OCI-LY7 (cell line): ENCODE measurements around the gene CPNE2. TPM values are rescaled to one million over a fixed set of nuclear protein-coding genes. Genes with fewer than 3 reads are reported as not detected.
"Not testable (repeated sequence)": the region's sequence is repeated elsewhere in the genome, so short reads cannot be mapped to it uniquely, and the experiment has no call there.

Experiments used
- BruUV-seq: library from RNA; stranded (reverse); fragments of 400-500 nt; replicated peaks from 2 replicates; lab custom pipeline; 2021; lab: Mats Ljungman, UMichigan
- CTCF ChIA-PET: fragments of 300-600 bp; sonication (Branson Sonifier 250); formaldehyde crosslinking; loops from one replicate; lab custom pipeline; 2022; ENCODE audit warnings: antibody characterized with exemption; ENCODE audit not compliant: unreplicated experiment; lab: Charles Lee
- POLR2A ChIA-PET: fragments of 300-600 bp; sonication (Branson Sonifier 250); formaldehyde crosslinking; loops from one replicate; lab custom pipeline; 2022; ENCODE audit warnings: antibody characterized with exemption; lab: Charles Lee
- DNase-seq: peaks from one replicate; pipeline ENCODE4 v3.0.0-alpha.2; 2015; ENCODE audit warnings: low spot score
- H2AFZ ChIP-seq: fragments of 200-600 bp; sonication (generic), shearing (Covaris generic); 2 replicates; pipeline ENCODE4 v1.6.1; 2014; ENCODE audit warnings: mild to moderate bottlenecking, antibody characterized with exemption, low read length, moderate library complexity
- H3K27ac ChIP-seq: fragments of 200-600 bp; sonication (generic); 2 replicates; pipeline ENCODE4 v1.5.1; 2014; ENCODE audit warnings: mixed run types, low read depth, mild to moderate bottlenecking, moderate library complexity, low read length, inconsistent platforms; ENCODE audit not compliant: poor library complexity, severe bottlenecking
- H3K36me3 ChIP-seq: fragments of 200-600 bp; sonication (generic); 2 replicates; pipeline ENCODE4 v1.6.1; 2014; ENCODE audit warnings: mild to moderate bottlenecking, antibody characterized with exemption, low read length, moderate library complexity, mixed read lengths; ENCODE audit not compliant: insufficient read depth
- H3K4me1 ChIP-seq: fragments of 200-600 bp; sonication (generic); 2 replicates; pipeline ENCODE4 v1.5.1; 2014; ENCODE audit warnings: mild to moderate bottlenecking, low read length; ENCODE audit not compliant: insufficient read depth, poor library complexity, severe bottlenecking
- H3K4me2 ChIP-seq: fragments of 200-600 bp; sonication (generic); 2 replicates; pipeline ENCODE4 v1.6.1; 2014; ENCODE audit warnings: mild to moderate bottlenecking, low read length
- H3K4me3 ChIP-seq: fragments of 200-600 bp; sonication (generic); 2 replicates; pipeline ENCODE4 v1.5.1; 2014; ENCODE audit warnings: mild to moderate bottlenecking, low read depth, low read length; ENCODE audit not compliant: poor library complexity, severe bottlenecking
- H3K79me2 ChIP-seq: fragments of 200-600 bp; sonication (generic); 2 replicates; pipeline ENCODE4 v1.6.1; 2016; ENCODE audit warnings: low read depth, mild to moderate bottlenecking, low read length, moderate library complexity, mixed read lengths; ENCODE audit not compliant: insufficient read depth
- H3K9me2 ChIP-seq: fragments of 200-600 bp; sonication (generic); 2 replicates; pipeline ENCODE4 v1.6.1; 2016; ENCODE audit warnings: mild to moderate bottlenecking, low read length, mixed read lengths; ENCODE audit not compliant: insufficient read depth
- H3K9me3 ChIP-seq: fragments of 200-600 bp; sonication (generic); 2 replicates; pipeline ENCODE4 v1.6.1; 2014; ENCODE audit warnings: mild to moderate bottlenecking, mixed run types, low read length, mixed read lengths
- H4K20me1 ChIP-seq: fragments of 200-600 bp; sonication (generic); 2 replicates; pipeline ENCODE4 v1.6.1; 2014; ENCODE audit warnings: mild to moderate bottlenecking, antibody characterized with exemption, low read length, moderate library complexity, mixed read lengths; ENCODE audit not compliant: insufficient read depth
- CTCF ChIP-seq: fragments of 200-600 bp; sonication (generic); conservative IDR thresholded peaks from 2 replicates; pipeline ENCODE4 v1.5.1; 2014; ENCODE audit warnings: mild to moderate bottlenecking, antibody characterized with exemption, low read length, moderate library complexity, mixed read lengths
- EZH2phosphoT487 ChIP-seq: fragments of 200-600 bp; sonication (generic); IDR thresholded peaks from 2 replicates; pipeline ENCODE4 v1.6.1; 2018; ENCODE audit warnings: low read depth, borderline replicate concordance, mild to moderate bottlenecking, mixed run types, antibody characterized with exemption, low read length, moderate library complexity, mixed read lengths
- intact Hi-C: fragments of 100-400 bp; cut with micrococcal nuclease; formaldehyde crosslinking; loops from one replicate; pipeline ENCODE4 v1.10.0; 2022; ENCODE audit not compliant: unreplicated experiment
- total RNA-seq, 2 experiments: library from RNA; depleted of rRNA in 1 of 2; stranded (reverse); fragments of >200 nt in 1 of 2; shearing (Covaris generic) in 1 of 2; gene quantifications; 2 replicates each; pipeline ENCODE4 v1.2.3, GENCODE V29; 2014 to 2022

Gene CPNE2
- total RNA-seq, 2 experiments from 2014 or later, result 14.4 to 44.7 TPM

GRCh38 chr16:57071081-57071732, 21.2 kb upstream of the CPNE2 start:
- H3K79me2 ChIP-seq, intact Hi-C loops, H3K27ac ChIP-seq, H3K9me2 ChIP-seq, H3K9me3 ChIP-seq, H4K20me1 ChIP-seq, H3K4me1 ChIP-seq, CTCF ChIA-PET, DNase-seq, BruUV-seq, H3K4me3 ChIP-seq, H2AFZ ChIP-seq, H3K4me2 ChIP-seq, POLR2A ChIA-PET: not testable (repeated sequence)
- peaks cover 46% of the 10 kb centered on the region for H3K36me3 ChIP-seq

GRCh38 chr16:57071831-57072582, 20.4 kb upstream of the CPNE2 start:
- DNase-seq, result no peak
- H3K4me2 ChIP-seq, result no peak overlapping the region
- H4K20me1 ChIP-seq, result no peaks in the 10 kb centered on the region
- CTCF ChIA-PET, result no interaction called here
- H3K4me3 ChIP-seq, result no peak overlapping the region
- intact Hi-C loops, result no loop called here
- peaks cover 54% of the 10 kb centered on the region for H3K36me3 ChIP-seq
- no peak overlapping the region for H3K27ac ChIP-seq
- TF ChIP-seq CTCF, result no peak
- no peak for TF ChIP-seq EZH2phosphoT487
- POLR2A ChIA-PET, result no interaction called here
- H3K79me2 ChIP-seq, result no peaks in the 10 kb centered on the region
- no TSS peak for BruUV-seq
- no peaks in the 10 kb centered on the region for H3K9me2 ChIP-seq
- no peaks in the 10 kb centered on the region for H3K9me3 ChIP-seq
- no peaks in the 10 kb centered on the region for H3K4me1 ChIP-seq
- no peak overlapping the region for H2AFZ ChIP-seq

- no TSS peak for BruUV-seq
- Histone ChIP-seq H3K79me2 (no peaks in the 10 kb centered on the region), H3K36me3 (peaks cover 55% of the 10 kb centered on the region), H3K27ac (no peak overlapping the region), H3K4me2 (no peak overlapping the region), H3K9me3 (no peaks in the 10 kb centered on the region), H3K4me3 (no peak overlapping the region), H2AFZ (no peak overlapping the region), H3K9me2 (no peaks in the 10 kb centered on the region), H3K4me1 (no peaks in the 10 kb centered on the region), H4K20me1 (no peaks in the 10 kb centered on the region)
- DNase-seq, result no peak
- no peak for TF ChIP-seq EZH2phosphoT487
- TF ChIP-seq CTCF, result no peak
- ChIA-PET POLR2A (no interaction called here), CTCF (no interaction called here)
- intact Hi-C loops, result no loop called here
Measured at GRCh38 chr16:57072616-57073275, 19.6 kb upstream of the CPNE2 start.
